Astrocyte of the cerebellum (primary cell): ENCODE data around the gene DYNC1H1.

ENCODE experiments used
- DNase-seq: peaks from one replicate; pipeline ENCODE4 v3.0.0-alpha.2; 2011; ENCODE audit warnings: low read depth
- H3K4me3 ChIP-seq: 2 replicates; pipeline ENCODE4 v1.5.1; 2011; ENCODE audit warnings: mild to moderate bottlenecking, low read depth, low read length, moderate library complexity
- in situ Hi-C: cut with HindIII; loops from 2 replicates; pipeline ENCODE4 v1.10.0; 2017; ENCODE audit warnings: low sequenced_read_pairs
- TF ChIP-seq, protein P1 (sequence below): IDR thresholded peaks from 2 replicates; pipeline ENCODE4 v1.5.1; 2012; ENCODE audit warnings: low read length, low read depth, moderate library complexity, mild to moderate bottlenecking; ENCODE audit errors: missing control alignments

DYNC1H1 gene

DNA sequence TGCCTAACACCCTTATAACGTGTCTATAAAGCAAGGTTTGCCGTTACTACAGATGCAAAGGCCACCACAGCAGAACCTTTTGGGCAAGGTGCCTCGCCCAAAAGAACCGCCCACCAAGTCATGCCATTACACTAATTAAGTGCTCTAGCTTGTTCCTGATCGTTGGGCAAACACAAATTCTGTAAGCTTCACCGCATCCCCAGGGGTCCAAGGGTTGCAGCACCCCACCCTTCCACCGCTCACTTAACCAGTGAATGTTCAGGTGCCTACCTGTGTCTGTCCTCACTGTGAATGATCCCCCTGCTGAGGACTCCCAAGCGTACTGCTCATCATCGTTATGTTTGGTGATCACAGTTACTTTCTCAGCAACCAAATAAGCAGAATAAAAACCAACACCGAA is 121.1 kb downstream of the DYNC1H1 start:
- peak overlapping the region; percentile 73 for H3K4me3 ChIP-seq
- no peak for DNase-seq
- in situ Hi-C loops: loop anchor here (25.0 kb wide), 1 partner anchor 227 kb away; the partner anchor contains the start of genes MOK and ZNF839
- TF ChIP-seq, protein P1, sequence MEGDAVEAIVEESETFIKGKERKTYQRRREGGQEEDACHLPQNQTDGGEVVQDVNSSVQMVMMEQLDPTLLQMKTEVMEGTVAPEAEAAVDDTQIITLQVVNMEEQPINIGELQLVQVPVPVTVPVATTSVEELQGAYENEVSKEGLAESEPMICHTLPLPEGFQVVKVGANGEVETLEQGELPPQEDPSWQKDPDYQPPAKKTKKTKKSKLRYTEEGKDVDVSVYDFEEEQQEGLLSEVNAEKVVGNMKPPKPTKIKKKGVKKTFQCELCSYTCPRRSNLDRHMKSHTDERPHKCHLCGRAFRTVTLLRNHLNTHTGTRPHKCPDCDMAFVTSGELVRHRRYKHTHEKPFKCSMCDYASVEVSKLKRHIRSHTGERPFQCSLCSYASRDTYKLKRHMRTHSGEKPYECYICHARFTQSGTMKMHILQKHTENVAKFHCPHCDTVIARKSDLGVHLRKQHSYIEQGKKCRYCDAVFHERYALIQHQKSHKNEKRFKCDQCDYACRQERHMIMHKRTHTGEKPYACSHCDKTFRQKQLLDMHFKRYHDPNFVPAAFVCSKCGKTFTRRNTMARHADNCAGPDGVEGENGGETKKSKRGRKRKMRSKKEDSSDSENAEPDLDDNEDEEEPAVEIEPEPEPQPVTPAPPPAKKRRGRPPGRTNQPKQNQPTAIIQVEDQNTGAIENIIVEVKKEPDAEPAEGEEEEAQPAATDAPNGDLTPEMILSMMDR: no peak

DNA sequence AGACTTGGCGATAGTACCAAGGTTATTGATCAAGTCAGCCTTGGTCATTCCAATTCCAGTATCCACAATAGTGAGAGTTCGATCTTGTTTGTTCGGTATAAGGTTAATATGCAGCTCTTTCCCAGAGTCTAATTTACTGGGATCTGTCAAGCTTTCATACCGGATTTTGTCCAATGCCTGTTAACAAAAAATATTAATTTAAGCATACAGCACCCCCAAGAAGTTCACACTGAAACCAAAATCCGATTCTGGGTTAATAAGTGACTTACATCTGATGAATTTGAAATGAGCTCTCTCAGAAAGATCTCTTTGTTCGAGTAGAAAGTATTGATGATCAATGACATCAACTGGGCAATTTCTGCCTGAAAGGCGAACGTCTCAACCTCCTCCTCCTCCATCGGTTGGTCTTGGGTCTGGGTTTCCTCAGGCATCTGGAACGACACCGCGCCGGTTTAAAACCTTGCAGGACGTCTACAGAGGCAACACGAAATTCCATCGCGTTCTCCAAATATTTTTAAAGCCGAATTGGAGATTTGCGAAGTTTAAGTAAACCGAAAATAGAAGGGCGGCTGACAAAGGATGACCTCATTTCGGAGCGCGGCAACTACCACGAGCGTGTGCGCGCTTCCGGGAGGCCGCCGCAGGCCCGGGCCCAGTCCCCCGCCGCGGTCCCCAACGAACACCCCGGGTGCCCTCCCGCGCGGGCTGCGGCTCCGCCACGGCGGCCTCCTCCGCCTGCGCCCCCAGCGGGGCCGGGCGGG is 121.8 kb downstream of the DYNC1H1 start:
- no peak for DNase-seq
- TF ChIP-seq, protein P1: no peak
- in situ Hi-C loops: loop anchor here (25.0 kb wide), 1 partner anchor 226 kb away; the partner anchor contains the start of genes MOK and ZNF839
- H3K4me3 ChIP-seq: peak overlapping the region; percentile 73

DNA sequence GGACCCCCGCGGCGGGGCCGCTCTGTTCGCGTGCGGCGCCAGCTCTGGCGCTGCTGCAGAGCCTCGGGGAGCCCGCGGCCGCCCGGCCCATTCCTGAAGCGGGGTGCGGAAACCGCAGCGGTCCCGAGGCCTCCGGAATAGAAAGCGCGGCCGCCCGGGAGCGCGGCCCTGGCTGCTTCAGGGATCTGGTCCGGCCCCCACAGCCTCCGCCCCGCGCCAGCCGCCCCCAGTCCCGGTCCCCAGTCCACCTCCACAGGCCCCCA is 122.3 kb downstream of the DYNC1H1 start:
- in situ Hi-C loops: loop anchor here (25.0 kb wide), 1 partner anchor 226 kb away; the partner anchor contains the start of genes MOK and ZNF839
- TF ChIP-seq, protein P1: no peak
- H3K4me3 ChIP-seq: peak overlapping the region; percentile 73
- no peak for DNase-seq

DNA sequence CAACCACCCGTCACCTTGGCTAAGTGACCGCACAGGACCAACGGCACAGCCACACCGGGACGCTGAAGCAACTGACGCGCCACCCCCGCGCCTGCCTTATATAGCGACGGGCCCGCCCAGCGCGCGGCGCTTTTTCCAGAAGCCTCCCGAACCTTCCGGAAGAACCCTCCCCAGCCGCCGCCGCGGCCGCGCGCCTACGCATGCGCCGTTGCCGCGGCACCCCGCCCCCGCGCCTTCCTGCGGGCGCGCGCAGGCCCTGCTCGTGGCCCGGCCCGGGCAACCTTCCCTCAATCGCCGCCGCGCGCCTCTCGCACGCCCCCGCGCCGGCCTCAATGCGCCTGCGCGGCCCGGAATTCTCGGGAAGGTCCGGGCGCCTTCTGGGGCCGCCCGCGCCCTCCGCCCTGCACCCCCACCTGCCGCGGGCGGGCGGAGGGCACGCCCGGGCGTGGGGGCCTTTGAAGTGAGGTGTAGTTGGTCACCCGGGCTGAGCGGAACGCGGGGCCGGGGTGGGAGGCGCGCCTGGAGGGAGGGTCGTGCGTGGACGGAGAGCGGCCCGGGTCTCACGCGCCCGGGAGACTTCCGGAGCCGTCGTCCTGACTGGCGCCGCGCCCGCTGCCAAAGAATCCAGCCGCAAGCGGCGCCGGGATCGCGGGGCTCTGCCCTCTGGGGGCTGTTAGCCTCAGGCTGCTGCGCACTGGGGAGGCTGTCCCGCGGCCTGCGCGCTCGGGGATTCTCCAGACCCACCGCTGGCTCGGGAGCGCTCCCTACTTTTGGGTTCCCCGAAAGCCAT is 122.8 kb downstream of the DYNC1H1 start, which contains the start of gene HSP90AA1:
Gene HSP90AA1 (minus strand): TSS at position 73 of the 790 bp plus-strand sequence. CDS start 666 bp downstream, outside the sequence.
- in situ Hi-C loops: loop anchor here (25.0 kb wide), 1 partner anchor 225 kb away; the partner anchor contains the start of genes MOK and ZNF839
- peak within 1 kb of the TSS; percentile 73 for H3K4me3 ChIP-seq
- TF ChIP-seq, protein P1: peak; percentile 11
- peak; percentile 63 for DNase-seq

DNA sequence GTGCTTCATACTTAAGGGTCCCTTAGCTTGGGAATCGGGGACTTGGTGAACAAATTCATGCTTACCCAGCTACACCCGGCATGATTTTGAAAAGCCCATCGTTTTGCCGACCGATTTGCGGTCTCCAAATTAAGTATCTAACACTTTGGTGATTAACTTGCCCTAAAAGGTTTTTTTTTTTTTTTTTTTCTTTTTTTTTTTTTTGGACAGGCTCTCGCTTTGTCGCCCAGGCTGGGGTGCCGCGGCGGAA is 123.3 kb downstream of the DYNC1H1 start:
- DNase-seq: no peak
- in situ Hi-C loops: loop anchor here (25.0 kb wide), 1 partner anchor 225 kb away; the partner anchor contains the start of genes MOK and ZNF839
- TF ChIP-seq, protein P1: no peak
- H3K4me3 ChIP-seq: peak overlapping the region; percentile 60

DNA sequence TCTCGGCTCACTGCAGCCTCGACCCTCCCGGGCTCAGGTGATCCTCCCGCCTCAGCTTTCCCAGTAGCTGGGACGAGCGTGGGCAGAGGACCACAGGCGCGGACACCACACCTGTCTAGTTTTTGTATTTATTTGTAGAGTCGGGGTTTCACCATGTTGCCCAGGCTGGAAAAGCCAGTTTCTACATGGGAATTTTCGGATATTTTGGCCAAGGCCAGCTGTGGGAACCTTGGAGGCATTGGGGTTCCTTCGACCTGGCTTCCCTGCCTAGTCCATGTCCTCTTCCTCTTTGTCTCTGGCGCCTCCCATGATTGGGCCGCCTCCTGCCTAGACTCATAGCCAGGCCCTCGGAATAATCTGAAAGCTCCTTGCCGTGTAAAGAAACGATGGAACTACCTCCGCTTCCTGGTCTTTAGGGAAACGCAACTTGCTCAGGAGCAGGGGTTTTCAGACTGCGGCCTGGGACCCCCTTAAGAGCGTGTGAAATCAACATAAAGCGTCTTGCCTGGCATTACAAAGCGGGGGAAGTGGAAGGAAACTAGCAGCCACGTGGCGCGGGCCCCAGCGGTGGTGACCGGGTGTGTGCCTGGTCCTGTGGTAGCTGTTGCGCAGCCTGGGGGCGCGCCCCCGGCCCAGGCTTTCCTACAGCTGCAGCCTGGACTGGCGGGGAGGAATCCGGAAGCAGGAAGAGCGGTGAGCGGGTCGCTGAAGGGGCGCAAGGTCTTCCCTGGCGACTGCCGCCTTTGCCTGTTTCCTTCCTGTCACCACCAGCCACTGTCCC is 123.8 kb downstream of the DYNC1H1 start:
- TF ChIP-seq, protein P1: no peak
- peak overlapping the region; percentile 60 for H3K4me3 ChIP-seq
- DNase-seq: no peak
- in situ Hi-C loops: loop anchor here (25.0 kb wide), 1 partner anchor 224 kb away; the partner anchor contains the start of genes MOK and ZNF839
